Measurements from ENCODE around the gene PSMB11.

PSMB11 gene

DNA sequence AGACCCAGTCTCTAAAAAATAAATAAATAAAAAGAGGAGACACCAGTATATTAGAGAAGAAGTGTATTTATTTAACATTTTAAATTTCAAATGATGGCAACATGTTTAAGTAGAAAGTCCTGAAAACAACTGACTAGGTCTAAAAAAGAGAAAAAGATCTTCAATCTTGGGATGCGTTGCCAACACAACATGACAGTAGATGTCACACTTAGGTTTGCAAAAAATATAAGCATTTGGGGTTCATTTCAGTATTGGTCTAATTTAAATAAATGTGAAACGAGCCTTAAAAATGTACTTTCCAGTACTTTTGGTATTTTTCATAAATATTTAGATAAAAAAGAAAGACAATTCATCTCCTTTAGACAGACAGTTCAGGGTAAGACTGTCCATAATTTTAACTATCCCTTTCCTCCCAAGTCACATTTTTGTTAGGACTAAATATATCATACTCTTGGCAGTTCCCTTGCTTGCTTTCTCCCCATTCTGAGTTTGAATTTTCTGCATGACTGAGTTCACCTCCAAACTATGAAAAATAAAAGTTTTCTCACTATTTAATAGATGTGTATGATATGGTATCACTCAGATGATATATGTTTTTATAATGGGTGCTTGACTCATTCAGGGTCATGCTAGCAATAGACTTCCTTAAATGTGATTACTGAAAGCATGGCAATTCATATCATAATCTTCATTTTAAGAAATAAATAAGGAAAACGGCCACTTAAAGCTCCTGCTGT, 36.4 kb upstream of the PSMB11 start:
- TF ChIP-seq, protein P1, sequence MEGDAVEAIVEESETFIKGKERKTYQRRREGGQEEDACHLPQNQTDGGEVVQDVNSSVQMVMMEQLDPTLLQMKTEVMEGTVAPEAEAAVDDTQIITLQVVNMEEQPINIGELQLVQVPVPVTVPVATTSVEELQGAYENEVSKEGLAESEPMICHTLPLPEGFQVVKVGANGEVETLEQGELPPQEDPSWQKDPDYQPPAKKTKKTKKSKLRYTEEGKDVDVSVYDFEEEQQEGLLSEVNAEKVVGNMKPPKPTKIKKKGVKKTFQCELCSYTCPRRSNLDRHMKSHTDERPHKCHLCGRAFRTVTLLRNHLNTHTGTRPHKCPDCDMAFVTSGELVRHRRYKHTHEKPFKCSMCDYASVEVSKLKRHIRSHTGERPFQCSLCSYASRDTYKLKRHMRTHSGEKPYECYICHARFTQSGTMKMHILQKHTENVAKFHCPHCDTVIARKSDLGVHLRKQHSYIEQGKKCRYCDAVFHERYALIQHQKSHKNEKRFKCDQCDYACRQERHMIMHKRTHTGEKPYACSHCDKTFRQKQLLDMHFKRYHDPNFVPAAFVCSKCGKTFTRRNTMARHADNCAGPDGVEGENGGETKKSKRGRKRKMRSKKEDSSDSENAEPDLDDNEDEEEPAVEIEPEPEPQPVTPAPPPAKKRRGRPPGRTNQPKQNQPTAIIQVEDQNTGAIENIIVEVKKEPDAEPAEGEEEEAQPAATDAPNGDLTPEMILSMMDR (IDR thresholded peaks at IDR 0.05) = no peak
- H3K9me3 ChIP-seq = no peaks in the 10 kb centered on the region
- H3K36me3 ChIP-seq = no peaks in the 10 kb centered on the region
- no peak overlapping the region for H3K27ac ChIP-seq
- H3K4me3 ChIP-seq (ENCODE audit: low read depth in 1 of 2, low read length in 1 of 2) = no peak overlapping the region
- H3K4me1 ChIP-seq (ENCODE audit: control insufficient read depth in 1 of 2, insufficient read depth in 1 of 2, low read depth in 1 of 2, low read length in 1 of 2) = peaks cover 28 to 35% of the 10 kb centered on the region in 2 experiments
- H3K27me3 ChIP-seq = no peaks in the 10 kb centered on the region

DNA sequence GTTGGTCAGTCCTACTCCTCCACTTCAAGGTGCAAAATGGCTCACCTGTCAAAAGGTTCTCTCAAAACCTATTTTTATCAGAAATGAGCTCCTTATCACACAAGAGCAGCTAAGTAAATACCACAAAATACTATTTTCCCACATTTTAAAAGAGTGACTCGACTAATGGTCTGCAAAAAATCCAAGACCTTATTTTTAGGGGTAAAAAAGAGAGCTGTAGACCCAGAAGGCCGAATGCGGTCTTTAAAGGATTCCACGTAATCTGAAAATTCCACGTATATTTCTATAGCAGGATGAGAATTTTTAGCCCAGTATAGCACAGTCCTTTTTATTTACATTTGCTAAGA, 35.9 kb upstream of the PSMB11 start:
- Histone ChIP-seq H3K27me3 (no peaks in the 10 kb centered on the region), H3K4me3 (ENCODE audit: low read depth in 1 of 2, low read length in 1 of 2) (peak overlapping the region; percentile 82 to 83), H3K27ac (peak overlapping the region; percentile 96), H3K4me1 (ENCODE audit: control insufficient read depth in 1 of 2, insufficient read depth in 1 of 2, low read depth in 1 of 2, low read length in 1 of 2) (peaks cover 29 to 35% of the 10 kb centered on the region in 2 experiments), H3K9me3 (no peaks in the 10 kb centered on the region), H3K36me3 (no peaks in the 10 kb centered on the region)
- TF ChIP-seq, protein P1 (IDR thresholded peaks at IDR 0.05) = no peak

DNA sequence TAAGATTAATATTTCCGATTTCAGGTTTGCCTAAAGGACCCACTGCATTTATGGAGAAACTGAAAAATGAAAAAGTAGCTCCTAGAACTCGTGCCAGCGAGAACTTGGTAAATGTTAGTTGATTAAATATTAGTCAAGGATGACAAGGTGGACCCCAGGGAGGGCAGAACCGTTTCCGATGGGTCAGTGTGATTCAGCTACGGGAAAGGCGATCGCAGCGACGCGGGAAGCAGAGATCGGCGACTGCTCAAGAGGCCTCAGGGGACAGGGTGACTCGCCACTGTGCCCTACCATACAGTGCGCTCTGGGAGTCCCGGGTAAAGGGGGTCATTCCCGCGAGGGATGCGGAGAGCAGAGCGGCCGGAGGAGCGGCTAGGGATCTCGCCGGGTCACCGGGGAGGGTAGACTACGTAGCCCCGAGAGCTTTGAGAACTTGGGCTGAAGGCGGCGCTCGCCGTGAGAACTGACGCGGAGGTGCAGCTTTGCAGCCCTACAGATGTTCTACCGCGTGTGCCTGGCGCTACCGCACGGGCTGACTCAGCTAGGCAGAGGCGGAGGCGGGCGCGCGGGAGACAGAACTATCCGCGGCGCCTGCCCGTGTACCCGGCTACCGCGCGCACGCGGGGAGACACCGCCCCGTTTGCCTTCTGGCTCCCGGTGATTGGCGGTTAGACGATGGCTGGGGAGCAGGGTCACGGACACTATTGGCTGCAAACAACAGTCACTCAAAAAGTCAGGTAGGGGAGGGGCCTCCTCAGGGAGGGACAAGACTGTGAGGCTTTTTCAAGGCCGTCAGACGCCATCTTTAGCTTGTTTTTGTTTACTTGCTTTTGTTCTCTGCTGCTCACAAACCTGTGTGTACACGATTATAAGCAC, 35.2 kb upstream of the PSMB11 start:
- Histone ChIP-seq H3K4me1 (ENCODE audit: control insufficient read depth in 1 of 2, insufficient read depth in 1 of 2, low read depth in 1 of 2, low read length in 1 of 2) (peaks cover 29 to 35% of the 10 kb centered on the region in 2 experiments), H3K9me3 (no peaks in the 10 kb centered on the region), H3K27ac (peak overlapping the region; percentile 96), H3K27me3 (no peaks in the 10 kb centered on the region), H3K36me3 (no peaks in the 10 kb centered on the region), H3K4me3 (ENCODE audit: low read depth in 1 of 2, low read length in 1 of 2) (peak overlapping the region; percentile 82 to 83)
- TF ChIP-seq, protein P1 (IDR thresholded peaks at IDR 0.05) = peak; percentile 51

DNA sequence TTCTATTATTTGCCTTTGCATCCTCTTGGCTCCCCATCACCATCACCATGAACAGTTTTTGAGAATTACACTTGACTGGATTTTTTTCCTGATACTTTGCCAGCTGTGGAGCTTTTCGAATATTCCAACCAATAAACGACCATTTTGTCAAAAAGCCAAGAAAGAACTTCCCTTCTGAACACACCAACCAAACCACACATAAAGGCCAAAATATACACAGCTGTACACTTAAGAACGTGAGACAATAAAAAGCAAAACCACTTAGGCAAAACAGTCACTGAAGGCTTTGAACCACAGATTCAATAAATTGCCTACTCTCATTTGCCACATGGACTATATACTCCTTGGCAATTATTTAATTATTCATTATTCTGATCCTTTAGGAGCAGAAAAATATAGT, 33.2 kb upstream of the PSMB11 start:
- H3K9me3 ChIP-seq = no peaks in the 10 kb centered on the region
- TF ChIP-seq, protein P1 (IDR thresholded peaks at IDR 0.05) = no peak
- H3K4me3 ChIP-seq (ENCODE audit: low read depth in 1 of 2, low read length in 1 of 2) = peak overlapping the region in 1 of 2 experiments; percentile 90
- H3K36me3 ChIP-seq = no peaks in the 10 kb centered on the region
- peak overlapping the region; percentile 85 for H3K27ac ChIP-seq
- H3K4me1 ChIP-seq (ENCODE audit: control insufficient read depth in 1 of 2, insufficient read depth in 1 of 2, low read depth in 1 of 2, low read length in 1 of 2) = peaks cover 29 to 35% of the 10 kb centered on the region in 2 experiments
- no peaks in the 10 kb centered on the region for H3K27me3 ChIP-seq

DNA sequence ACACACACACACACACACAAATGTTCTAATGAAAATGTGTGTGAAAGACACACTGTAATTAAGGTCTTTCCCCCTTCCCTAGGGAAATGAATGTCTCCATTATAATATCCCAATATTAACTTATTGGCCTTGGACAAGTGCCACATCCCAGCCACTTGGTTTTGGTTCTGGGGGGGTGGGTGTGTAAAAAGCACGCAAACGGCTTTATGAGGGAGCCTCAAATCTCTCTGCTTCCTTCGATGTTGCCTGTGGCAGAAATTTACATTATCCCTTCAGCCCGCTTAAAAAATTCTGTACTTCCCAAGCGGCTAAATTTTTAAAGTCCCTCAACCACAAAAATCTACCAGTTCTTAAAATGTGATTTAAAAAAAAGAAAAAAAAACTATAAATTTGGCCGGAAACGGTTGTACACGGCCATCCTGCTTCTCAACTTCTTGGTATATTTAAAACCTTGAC, 32.5 kb upstream of the PSMB11 start:
- Histone ChIP-seq H3K27me3 (no peaks in the 10 kb centered on the region), H3K9me3 (no peaks in the 10 kb centered on the region), H3K4me1 (ENCODE audit: control insufficient read depth in 1 of 2, insufficient read depth in 1 of 2, low read depth in 1 of 2, low read length in 1 of 2) (peaks cover 29 to 35% of the 10 kb centered on the region in 2 experiments), H3K36me3 (no peaks in the 10 kb centered on the region), H3K27ac (peak overlapping the region; percentile 85), H3K4me3 (ENCODE audit: low read depth in 1 of 2, low read length in 1 of 2) (peak overlapping the region; percentile 70 to 90)
- TF ChIP-seq, protein P1 (IDR thresholded peaks at IDR 0.05) = no peak

Data from neutrophil (primary cell).